ENCODE data around the gene POLR3E.

GRCh38 chr16:22317625-22318024 is 20.4 kb downstream of the POLR3E start:
- TF ChIP-seq CTCF (IDR thresholded peaks at IDR 0.05) (no peak), EZH2 (IDR thresholded peaks at IDR 0.05; ENCODE audit: borderline replicate concordance, insufficient read depth, low read depth, low read length, poor library complexity, severe bottlenecking) (no peak)

Measured in B cell (primary cell).